Neural cell (in vitro differentiated cells): Measurements from ENCODE around the gene RAC2. TPM values are rescaled to one million over a fixed set of nuclear protein-coding genes. Genes with fewer than 3 reads are reported as not detected.

ENCODE experiments used
- H2AFZ ChIP-seq: fragments of 200-600, 300-800 bp; sonication (generic), shearing (Covaris generic); 2 replicates; pipeline ENCODE4 v1.6.0; 2014; ENCODE audit warnings: low read depth, mild to moderate bottlenecking, antibody characterized with exemption, low read length, moderate library complexity
- H3F3A ChIP-seq: fragments of 200-600 bp; shearing (Covaris generic); 2 replicates; pipeline ENCODE4 v1.6.1; 2016; ENCODE audit warnings: mild to moderate bottlenecking, moderate library complexity, mixed read lengths, antibody characterized with exemption, low read length; ENCODE audit not compliant: insufficient read depth, poor library complexity, severe bottlenecking
- H3K27ac ChIP-seq: fragments of 200-600, 300-800 bp; sonication (generic), shearing (Covaris generic); 2 replicates; pipeline ENCODE4 v1.5.1; 2014; ENCODE audit warnings: mild to moderate bottlenecking, low read length, moderate library complexity
- H3K27me3 ChIP-seq: fragments of 300-800, 200-600 bp; sonication (generic), shearing (Covaris generic); 2 replicates; pipeline ENCODE4 v1.6.0; 2014; ENCODE audit warnings: mild to moderate bottlenecking, low read depth, low read length, moderate library complexity; ENCODE audit not compliant: insufficient read depth
- H3K36me3 ChIP-seq: fragments of 300-800, 200-600 bp; sonication (generic), shearing (Covaris generic); 2 replicates; pipeline ENCODE4 v1.5.1; 2014; ENCODE audit warnings: mild to moderate bottlenecking, antibody characterized with exemption, low read length, moderate library complexity; ENCODE audit not compliant: insufficient read depth
- H3K4me2 ChIP-seq: fragments of 300-800, 200-600 bp; sonication (generic), shearing (Covaris generic); 2 replicates; pipeline ENCODE4 v1.6.0; 2014; ENCODE audit warnings: mild to moderate bottlenecking, low read length
- H3K4me3 ChIP-seq: fragments of 300-800, 200-600 bp; sonication (generic), shearing (Covaris generic); 2 replicates; pipeline ENCODE4 v1.5.1; 2014; ENCODE audit warnings: mild to moderate bottlenecking, low read length, moderate library complexity
- H3K79me2 ChIP-seq: fragments of 200-600 bp; shearing (Covaris generic); replicated peaks from 2 replicates; pipeline ENCODE4 v1.6.0; 2014; ENCODE audit warnings: mild to moderate bottlenecking, low read length, moderate library complexity; ENCODE audit not compliant: insufficient read depth
- H3K9ac ChIP-seq: fragments of 300-800, 200-600 bp; sonication (generic), shearing (Covaris generic); 2 replicates; pipeline ENCODE4 v1.6.1; 2016; ENCODE audit warnings: mild to moderate bottlenecking, low read length, mixed read lengths
- H3K9me2 ChIP-seq: fragments of 200-600 bp; shearing (Covaris generic); 2 replicates; pipeline ENCODE4 v1.6.1; 2016; ENCODE audit warnings: mild to moderate bottlenecking, low read length, mixed read lengths; ENCODE audit not compliant: insufficient read depth
- H3K9me3 ChIP-seq: fragments of 200-600, 300-800 bp; sonication (generic), shearing (Covaris generic); 2 replicates; pipeline ENCODE4 v1.6.1; 2016; ENCODE audit warnings: mild to moderate bottlenecking, mixed run types, low read length, moderate library complexity, mixed read lengths
- H4K20me1 ChIP-seq: fragments of 200-600 bp; shearing (Covaris generic); 2 replicates; pipeline ENCODE4 v1.6.1; 2016; ENCODE audit warnings: mild to moderate bottlenecking, mixed run types; ENCODE audit not compliant: insufficient read depth
- CTCF ChIP-seq: fragments of 450-650 bp; IDR thresholded peaks from 2 replicates; pipeline ENCODE4 v1.5.1; 2014; ENCODE audit warnings: antibody characterized with exemption, mild to moderate bottlenecking, moderate library complexity; ENCODE audit not compliant: poor library complexity, severe bottlenecking
- EP300 ChIP-seq: fragments of 450-650 bp; conservative IDR thresholded peaks from 2 replicates; pipeline ENCODE4 v1.6.1; 2014; ENCODE audit warnings: antibody characterized with exemption, mild to moderate bottlenecking, moderate library complexity; ENCODE audit not compliant: poor library complexity, severe bottlenecking
- EZH2 ChIP-seq: fragments of 200-600, 300-800 bp; shearing (Covaris generic), sonication (generic); IDR thresholded peaks from 2 replicates; pipeline ENCODE4 v1.6.1; 2014; ENCODE audit warnings: antibody characterized with exemption, low read length, borderline replicate concordance, mild to moderate bottlenecking; ENCODE audit not compliant: insufficient read depth, poor library complexity, severe bottlenecking
- MXI1 ChIP-seq: fragments of 450-650 bp; conservative IDR thresholded peaks from 2 replicates; pipeline ENCODE4 v1.6.1; 2014; ENCODE audit warnings: antibody characterized with exemption, mild to moderate bottlenecking; ENCODE audit not compliant: poor library complexity, severe bottlenecking
- POLR2AphosphoS5 ChIP-seq: IDR thresholded peaks from 2 replicates; pipeline ENCODE4 v1.6.1; 2012
- RAD21 ChIP-seq: fragments of 450-650 bp; conservative IDR thresholded peaks from 2 replicates; pipeline ENCODE4 v1.6.1; 2014; ENCODE audit warnings: antibody characterized with exemption, mild to moderate bottlenecking, moderate library complexity
- REST ChIP-seq: IDR thresholded peaks from 2 replicates; pipeline ENCODE4 v1.6.1; 2012; ENCODE audit warnings: borderline replicate concordance
- SMC3 ChIP-seq: fragments of 450-650 bp; conservative IDR thresholded peaks from 2 replicates; pipeline ENCODE4 v1.6.1; 2014; ENCODE audit warnings: antibody characterized with exemption, mild to moderate bottlenecking, moderate library complexity; ENCODE audit not compliant: poor library complexity
- TAF1 ChIP-seq: IDR thresholded peaks from 2 replicates; pipeline ENCODE4 v1.6.1; 2012; ENCODE audit warnings: low read depth
- polyA plus RNA-seq: library from polyadenylated mRNA; depleted of rRNA; stranded (reverse); fragments of >200 nt; gene quantifications from 2 replicates; pipeline ENCODE4 v1.2.3, GENCODE V29; 2014

RAC2 gene
- polyA plus RNA-seq, 1 donor from 2014 or later, result not detected

- Histone ChIP-seq H3K79me2 (no peaks in the 10 kb centered on the region), H3K9me3 (no peaks in the 10 kb centered on the region), H3K27ac (no peak overlapping the region), H3K9me2 (no peaks in the 10 kb centered on the region), H4K20me1 (no peaks in the 10 kb centered on the region), H3K9ac (no peak overlapping the region), H3K36me3 (no peaks in the 10 kb centered on the region), H3F3A (no peaks in the 10 kb centered on the region), H2AFZ (no peak overlapping the region), H3K27me3 (no peaks in the 10 kb centered on the region), H3K4me2 (no peak overlapping the region), H3K4me3 (no peak overlapping the region)
- TF ChIP-seq EZH2 (no peak), MXI1 (no peak), REST (no peak), EP300 (no peak), TAF1 (no peak), CTCF (no peak), RAD21 (no peak), SMC3 (no peak), POLR2AphosphoS5 (no peak)
Observed at GRCh38 chr22:37184816-37185541, 59.1 kb downstream of the RAC2 start.

GRCh38 chr22:37184380-37184755 lies 59.7 kb downstream of the RAC2 start:
- Histone ChIP-seq H3F3A (no peaks in the 10 kb centered on the region), H3K79me2 (no peaks in the 10 kb centered on the region), H3K4me3 (no peak overlapping the region), H3K27me3 (no peaks in the 10 kb centered on the region), H3K36me3 (no peaks in the 10 kb centered on the region), H4K20me1 (no peaks in the 10 kb centered on the region), H3K9me2 (no peaks in the 10 kb centered on the region), H3K4me2 (no peak overlapping the region), H3K9me3 (no peaks in the 10 kb centered on the region), H3K9ac (no peak overlapping the region), H2AFZ (no peak overlapping the region), H3K27ac (no peak overlapping the region)
- no peak for TF ChIP-seq CTCF
- TF ChIP-seq SMC3, result no peak
- no peak for TF ChIP-seq EZH2
- TF ChIP-seq EP300, result no peak
- no peak for TF ChIP-seq TAF1
- no peak for TF ChIP-seq REST
- TF ChIP-seq MXI1, result no peak
- TF ChIP-seq RAD21, result no peak
- no peak for TF ChIP-seq POLR2AphosphoS5
